GM06990 (cell line): Measurements from ENCODE around the gene CCDC124.

ENCODE experiments used
- DNase-seq: peaks from one replicate; pipeline ENCODE4 v3.0.0-alpha.2; 2011; ENCODE audit not compliant: insufficient read length; ENCODE audit errors: extremely low read depth
- H3K27me3 ChIP-seq: replicated peaks from 2 replicates; pipeline ENCODE4 v1.6.0; 2011; ENCODE audit warnings: low read length; ENCODE audit not compliant: control insufficient read depth, insufficient read depth
- H3K36me3 ChIP-seq: 2 replicates; pipeline ENCODE4 v1.5.1; 2011; ENCODE audit warnings: low read length; ENCODE audit not compliant: control insufficient read depth, insufficient read depth
- H3K4me3 ChIP-seq: replicated peaks from 2 replicates; pipeline ENCODE4 v1.5.1; 2011; ENCODE audit warnings: low read depth, mild to moderate bottlenecking, control low read depth, low read length
- TF ChIP-seq, protein P1 (sequence below): IDR thresholded peaks from 2 replicates; pipeline ENCODE4 v1.5.1; 2011; ENCODE audit warnings: low read length, control low read depth, mild to moderate bottlenecking, inconsistent platforms; ENCODE audit not compliant: insufficient read depth, poor library complexity, severe bottlenecking

Gene CCDC124

DNA sequence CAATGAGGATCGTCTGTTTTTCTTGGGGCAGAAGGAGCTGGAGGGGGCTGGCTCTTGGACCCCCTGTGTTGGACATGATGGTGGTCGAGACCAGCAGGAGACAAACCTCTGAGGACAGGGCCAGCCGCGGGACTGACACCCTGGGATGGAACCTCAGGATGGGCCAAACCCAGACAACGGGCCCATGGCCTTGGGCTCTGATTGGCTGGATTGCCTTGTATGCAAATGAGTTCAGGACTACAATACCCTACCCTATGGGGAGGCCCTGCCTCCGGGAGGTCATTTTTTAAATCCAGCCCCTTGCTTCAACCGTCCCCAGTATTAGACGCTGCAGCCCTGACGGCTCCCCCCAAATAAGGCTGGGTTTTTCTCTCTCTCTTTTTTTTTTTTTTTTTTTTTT lies 39.0 kb upstream of the CCDC124 start:
- Histone ChIP-seq H3K27me3 (no peaks in the 10 kb centered on the region), H3K36me3 (no peaks in the 10 kb centered on the region), H3K4me3 (no peak overlapping the region)
- TF ChIP-seq, protein P1, sequence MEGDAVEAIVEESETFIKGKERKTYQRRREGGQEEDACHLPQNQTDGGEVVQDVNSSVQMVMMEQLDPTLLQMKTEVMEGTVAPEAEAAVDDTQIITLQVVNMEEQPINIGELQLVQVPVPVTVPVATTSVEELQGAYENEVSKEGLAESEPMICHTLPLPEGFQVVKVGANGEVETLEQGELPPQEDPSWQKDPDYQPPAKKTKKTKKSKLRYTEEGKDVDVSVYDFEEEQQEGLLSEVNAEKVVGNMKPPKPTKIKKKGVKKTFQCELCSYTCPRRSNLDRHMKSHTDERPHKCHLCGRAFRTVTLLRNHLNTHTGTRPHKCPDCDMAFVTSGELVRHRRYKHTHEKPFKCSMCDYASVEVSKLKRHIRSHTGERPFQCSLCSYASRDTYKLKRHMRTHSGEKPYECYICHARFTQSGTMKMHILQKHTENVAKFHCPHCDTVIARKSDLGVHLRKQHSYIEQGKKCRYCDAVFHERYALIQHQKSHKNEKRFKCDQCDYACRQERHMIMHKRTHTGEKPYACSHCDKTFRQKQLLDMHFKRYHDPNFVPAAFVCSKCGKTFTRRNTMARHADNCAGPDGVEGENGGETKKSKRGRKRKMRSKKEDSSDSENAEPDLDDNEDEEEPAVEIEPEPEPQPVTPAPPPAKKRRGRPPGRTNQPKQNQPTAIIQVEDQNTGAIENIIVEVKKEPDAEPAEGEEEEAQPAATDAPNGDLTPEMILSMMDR = no peak
- no peak for DNase-seq

DNA sequence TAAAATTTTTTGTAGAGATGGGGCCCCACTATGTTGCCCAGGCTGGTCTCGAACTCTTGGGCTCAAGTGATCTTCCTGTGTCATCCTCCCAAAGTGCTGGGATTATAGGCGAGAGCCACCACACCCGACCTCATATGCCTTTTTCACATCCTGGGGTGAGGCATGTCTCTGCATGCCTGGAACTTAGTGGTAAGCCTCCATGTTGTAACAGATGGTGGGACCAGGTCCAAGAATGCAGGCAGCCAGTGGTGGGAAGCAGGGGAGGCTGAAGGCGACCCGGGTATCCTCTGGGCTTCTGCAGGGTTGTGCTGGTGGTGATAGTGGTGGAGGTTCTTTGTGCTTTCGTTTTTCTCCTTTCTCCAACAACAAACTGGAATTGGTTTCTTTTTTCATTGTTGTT lies 30.1 kb upstream of the CCDC124 start:
- Histone ChIP-seq H3K4me3 (no peak overlapping the region), H3K36me3 (no peaks in the 10 kb centered on the region), H3K27me3 (no peaks in the 10 kb centered on the region)
- no peak for DNase-seq
- TF ChIP-seq, protein P1 = no peak

DNA sequence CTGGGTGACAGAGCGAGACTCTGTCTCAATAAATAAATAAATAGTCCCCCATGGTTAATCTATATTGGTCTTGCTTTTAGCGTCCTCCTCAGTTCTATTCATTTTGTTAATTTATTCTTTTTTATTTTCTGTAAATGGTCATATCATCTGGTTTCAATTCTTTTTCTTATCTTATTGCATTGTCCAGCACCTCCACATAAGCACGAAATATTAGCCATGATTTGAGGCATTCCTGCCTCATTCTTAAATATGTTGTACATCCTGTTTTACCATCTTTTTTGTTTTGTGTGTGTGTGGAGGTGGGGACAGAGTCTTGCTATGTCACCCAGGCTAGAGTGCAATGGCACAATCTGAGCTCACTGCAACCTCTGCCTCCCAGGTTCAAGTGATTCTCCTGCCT lies 24.6 kb upstream of the CCDC124 start:
- Histone ChIP-seq H3K27me3 (no peaks in the 10 kb centered on the region), H3K4me3 (no peak overlapping the region), H3K36me3 (no peaks in the 10 kb centered on the region)
- DNase-seq = no peak
- TF ChIP-seq, protein P1 = no peak

DNA sequence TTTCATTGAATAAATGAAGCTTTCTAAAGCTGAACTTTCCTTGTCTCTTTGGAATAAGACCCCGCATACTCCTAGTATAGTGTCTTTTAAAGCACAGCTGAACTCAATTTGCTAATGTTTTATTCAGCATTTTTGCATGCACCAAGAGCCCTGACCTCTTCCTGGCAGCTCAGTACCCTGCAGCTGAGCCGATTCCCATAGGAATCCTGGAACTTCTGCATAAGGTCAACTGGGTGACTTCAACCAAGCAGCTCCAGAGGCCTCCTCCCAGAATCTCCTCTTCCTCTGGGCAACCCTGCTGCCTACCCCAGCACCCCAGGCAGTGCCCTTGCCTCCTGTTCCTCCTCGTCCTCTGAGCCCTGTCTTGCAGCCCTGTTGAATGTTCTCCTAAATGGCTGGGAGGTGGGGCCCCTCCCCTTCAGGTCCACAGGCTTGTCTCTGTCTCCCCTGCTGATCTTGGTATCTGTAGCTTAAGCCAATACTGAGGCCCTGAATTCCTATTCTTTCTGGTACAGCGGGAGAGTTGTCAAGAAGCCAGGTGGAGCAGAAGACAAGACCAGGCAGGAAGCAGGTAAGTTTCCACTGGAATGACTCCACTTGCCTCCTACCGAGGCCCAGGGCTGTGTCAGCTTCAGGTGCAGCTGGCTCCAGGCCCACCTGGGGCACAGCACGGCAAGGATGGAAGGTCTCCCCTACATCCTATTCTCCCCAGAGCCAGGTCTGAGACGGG lies 23.6 kb upstream of the CCDC124 start:
- no peak for DNase-seq
- no peaks in the 10 kb centered on the region for H3K27me3 ChIP-seq
- H3K4me3 ChIP-seq = no peak overlapping the region
- H3K36me3 ChIP-seq = no peaks in the 10 kb centered on the region
- TF ChIP-seq, protein P1 = no peak

DNA sequence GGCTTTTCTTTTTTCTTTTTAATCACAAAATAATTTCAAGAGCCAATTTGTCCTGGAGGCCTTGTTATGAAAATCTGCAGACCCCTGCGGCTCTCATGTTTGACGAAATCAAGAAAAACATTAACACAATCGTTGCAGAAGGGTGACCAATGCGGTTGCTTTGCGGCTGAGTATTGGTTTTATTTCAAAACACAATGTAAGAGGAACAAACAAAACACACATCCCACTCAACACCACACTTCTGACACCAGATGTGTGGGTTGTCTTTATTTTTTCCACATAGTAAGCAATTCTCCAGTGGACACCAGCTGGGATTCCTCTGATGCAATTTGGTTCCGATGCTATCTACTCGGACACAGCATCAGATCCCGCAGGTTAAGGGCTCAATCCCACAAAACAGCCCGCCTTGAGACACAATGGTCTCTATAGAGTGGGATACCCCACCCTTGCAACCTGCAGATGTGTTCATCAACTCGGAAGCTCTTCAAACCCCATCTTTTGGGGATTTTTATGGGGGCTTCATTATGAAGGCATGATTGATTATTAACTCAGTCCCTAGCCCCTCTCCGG lies 21.9 kb upstream of the CCDC124 start:
- TF ChIP-seq, protein P1 = no peak
- H3K36me3 ChIP-seq = no peaks in the 10 kb centered on the region
- no peak for DNase-seq
- H3K27me3 ChIP-seq = no peaks in the 10 kb centered on the region
- H3K4me3 ChIP-seq = no peak overlapping the region
